Neutrophil (primary cell): ENCODE measurements around the gene RPS27.
A peak's percentile ranks its signal among the peaks of the same experiment; 100 is the strongest.

Experiments used
- H3K27ac ChIP-seq: fragments of 200-600 bp; sonication (generic); 2 replicates; pipeline ENCODE4 v1.5.1; 2016; ENCODE audit warnings: mild to moderate bottlenecking, moderate library complexity
- H3K27me3 ChIP-seq: fragments of 200-600 bp; sonication (generic); 2 replicates; pipeline ENCODE4 v1.6.0; 2016; ENCODE audit warnings: mild to moderate bottlenecking
- H3K36me3 ChIP-seq: fragments of 200-600 bp; sonication (generic); 2 replicates; pipeline ENCODE4 v1.5.1; 2017
- H3K4me1 ChIP-seq, 2 experiments: fragments of 200-600 bp in 1 of 2; sonication (generic) in 1 of 2; 1 replicate in 1 of 2; 2 replicates in 1 of 2; pipeline versions ENCODE4 v1.5.1 to v1.6.1; 2013 to 2016; ENCODE audit warnings: low read depth in 1 of 2, low read length in 1 of 2, mild to moderate bottlenecking in 1 of 2, moderate library complexity in 1 of 2; ENCODE audit not compliant: control insufficient read depth in 1 of 2, insufficient read depth in 1 of 2
- H3K4me3 ChIP-seq, 2 experiments: fragments of 200-600 bp in 1 of 2; sonication (generic) in 1 of 2; 1 replicate in 1 of 2; 2 replicates in 1 of 2; pipeline ENCODE4 v1.5.1; 2013 to 2016; ENCODE audit warnings: low read depth in 1 of 2, low read length in 1 of 2, mild to moderate bottlenecking in 1 of 2, moderate library complexity in 1 of 2
- H3K9me3 ChIP-seq: fragments of 200-600 bp; sonication (generic); 2 replicates; pipeline ENCODE4 v1.5.1; 2016
- CTCF ChIP-seq: fragments of 200-600 bp; sonication (generic); IDR thresholded peaks from 2 replicates; pipeline ENCODE4 v1.5.1; 2016; ENCODE audit warnings: antibody characterized with exemption

Gene RPS27

GRCh38 chr1:153968972-153969371, 21.6 kb upstream of the RPS27 start:
- no peaks in the 10 kb centered on the region for H3K27me3 ChIP-seq
- no peak overlapping the region for H3K4me3 ChIP-seq
- peaks cover 14% of the 10 kb centered on the region for H3K36me3 ChIP-seq
- H3K9me3 ChIP-seq, result no peaks in the 10 kb centered on the region
- no peak overlapping the region for H3K27ac ChIP-seq
- TF ChIP-seq CTCF, result no peak
- peaks cover 27 to 38% of the 10 kb centered on the region in 2 experiments for H3K4me1 ChIP-seq

GRCh38 chr1:153970346-153970745, 20.2 kb upstream of the RPS27 start:
- no peak overlapping the region for H3K27ac ChIP-seq
- H3K27me3 ChIP-seq, result no peaks in the 10 kb centered on the region
- no peak for TF ChIP-seq CTCF
- no peak overlapping the region for H3K4me3 ChIP-seq
- peaks cover 24 to 32% of the 10 kb centered on the region in 2 experiments for H3K4me1 ChIP-seq
- H3K9me3 ChIP-seq, result no peaks in the 10 kb centered on the region
- H3K36me3 ChIP-seq, result peaks cover 26% of the 10 kb centered on the region

DNA sequence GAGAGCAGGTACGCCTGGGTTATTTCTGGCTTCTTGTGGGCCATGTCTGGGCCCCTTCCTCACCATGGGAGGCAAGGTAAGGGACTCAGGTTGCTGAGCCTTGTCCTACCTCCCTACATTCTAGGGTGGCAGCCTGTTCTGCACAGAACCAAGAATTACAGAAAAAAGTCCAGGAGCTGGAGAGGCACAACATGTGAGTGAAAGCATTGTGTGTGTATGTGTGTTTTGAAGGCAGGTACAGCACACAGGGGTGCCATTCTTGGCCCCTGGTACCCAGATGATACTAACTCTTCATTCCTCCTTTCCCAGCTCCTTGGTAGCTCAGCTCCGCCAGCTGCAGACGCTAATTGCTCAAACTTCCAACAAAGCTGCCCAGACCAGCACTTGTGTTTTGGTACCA, 17.5 kb upstream of the RPS27 start:
- Histone ChIP-seq H3K9me3 (no peaks in the 10 kb centered on the region), H3K27ac (peak overlapping the region; percentile 5), H3K4me3 (no peak overlapping the region), H3K27me3 (no peaks in the 10 kb centered on the region), H3K4me1 (peaks cover 24 to 28% of the 10 kb centered on the region in 2 experiments), H3K36me3 (peaks cover 36% of the 10 kb centered on the region)
- TF ChIP-seq CTCF, result no peak

DNA sequence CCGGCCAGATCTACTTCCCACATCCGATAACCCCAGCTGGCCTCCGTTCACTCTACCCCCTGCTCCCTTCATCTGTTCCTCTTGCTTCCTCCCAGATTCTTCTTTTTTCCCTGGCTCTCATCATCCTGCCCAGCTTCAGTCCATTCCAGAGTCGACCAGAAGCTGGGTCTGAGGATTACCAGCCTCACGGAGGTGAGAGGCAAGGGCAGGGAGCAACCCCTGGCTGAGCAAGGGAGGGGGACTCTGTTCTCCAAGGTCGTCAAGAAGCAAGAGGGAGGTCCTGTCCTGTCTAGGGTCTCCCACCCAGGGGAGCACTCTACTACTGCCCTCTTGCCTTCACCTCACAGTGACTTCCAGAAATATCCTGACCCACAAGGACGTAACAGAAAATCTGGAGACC, 17.0 kb upstream of the RPS27 start:
- peak overlapping the region; percentile 5 for H3K27ac ChIP-seq

DNA sequence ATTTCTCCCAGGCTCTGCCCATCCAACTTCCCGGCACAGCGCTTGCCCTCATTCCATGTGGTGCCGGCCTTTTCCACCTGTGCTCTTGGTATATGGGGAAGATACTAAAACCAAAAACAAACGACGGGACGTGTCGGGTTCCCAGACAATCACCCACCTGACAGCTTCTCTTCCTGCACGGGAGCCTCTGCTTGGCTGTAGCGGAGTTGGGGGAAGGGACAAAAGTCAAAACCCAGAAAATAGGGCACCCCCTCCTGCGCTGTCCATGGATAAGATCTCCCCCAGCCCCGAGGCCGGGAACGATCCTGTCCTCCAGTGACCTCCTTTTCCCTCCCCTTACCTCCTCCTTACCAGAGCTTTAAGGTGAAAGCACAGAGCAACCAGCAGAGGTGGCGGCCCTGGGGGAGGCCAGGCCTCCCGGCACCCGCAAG, 13.7 kb upstream of the RPS27 start:
- peak overlapping the region; percentile 75 for H3K27ac ChIP-seq
- H3K4me3 ChIP-seq, result peak overlapping the region; percentile 85 to 90
- H3K36me3 ChIP-seq, result peaks cover 36% of the 10 kb centered on the region
- no peaks in the 10 kb centered on the region for H3K27me3 ChIP-seq
- H3K4me1 ChIP-seq, result peaks cover 20 to 26% of the 10 kb centered on the region in 2 experiments
- H3K9me3 ChIP-seq, result no peaks in the 10 kb centered on the region
- no peak for TF ChIP-seq CTCF

More for the DNA sequence above, 17.0 kb upstream of the RPS27 start:
- Histone ChIP-seq H3K9me3 (no peaks in the 10 kb centered on the region), H3K4me3 (no peak overlapping the region), H3K27me3 (no peaks in the 10 kb centered on the region), H3K36me3 (peaks cover 36% of the 10 kb centered on the region), H3K4me1 (peaks cover 22 to 27% of the 10 kb centered on the region in 2 experiments)
- no peak for TF ChIP-seq CTCF
